Vagina (tissue), 2 donors: Measurements from ENCODE around the gene ZSCAN21. TPM values are rescaled to one million over a fixed set of nuclear protein-coding genes. Genes with fewer than 3 reads are reported as not detected.

Experiments
- DNase-seq, 2 donors: peaks; one replicate each; pipeline ENCODE4 v3.0.0-alpha.2; 2017; ENCODE audit errors: extremely low spot score in 2 of 2
- H3K27ac ChIP-seq: fragments of 200-600 bp; sonication (generic); one replicate; pipeline ENCODE4 v1.5.1; 2019
- H3K27me3 ChIP-seq: fragments of 200-600 bp; sonication (generic); one replicate; pipeline ENCODE4 v1.5.1; 2019
- H3K36me3 ChIP-seq, 2 donors: fragments of 200-600 bp; sonication (generic); one replicate each; pipeline ENCODE4 v1.5.1; 2017 to 2019
- H3K4me1 ChIP-seq: fragments of 200-600 bp; sonication (generic); one replicate; pipeline ENCODE4 v1.5.1; 2019
- H3K4me3 ChIP-seq, 2 donors: fragments of 200-600 bp; sonication (generic); 1 replicate in 1 of 2; 2 replicates in 1 of 2; pipeline ENCODE4 v1.5.1; 2016 to 2019
- H3K9me3 ChIP-seq: fragments of 200-600 bp; sonication (generic); one replicate; pipeline ENCODE4 v1.5.1; 2019
- POLR2A ChIP-seq, 2 donors: fragments of 450-650 bp; IDR thresholded peaks; one replicate each; pipeline ENCODE4 v1.6.1; 2017; ENCODE audit warnings: antibody characterized with exemption in 2 of 2, mild to moderate bottlenecking in 2 of 2, moderate library complexity in 2 of 2
- POLR2AphosphoS5 ChIP-seq, 2 donors: sonication (generic); formaldehyde crosslinking; IDR thresholded peaks; one replicate each; pipeline ENCODE4 v1.9.0; 2017; ENCODE audit warnings: antibody characterized with exemption in 2 of 2, mild to moderate bottlenecking in 2 of 2, low read depth in 1 of 2; ENCODE audit not compliant: insufficient read depth in 1 of 2
- intact Hi-C: fragments of 100-400 bp; cut with DNase I; formaldehyde crosslinking; loops from one replicate; pipeline ENCODE4 v1.15.1; 2023
- total RNA-seq: library from RNA; depleted of rRNA; stranded (reverse); fragments of >200 nt; gene quantifications from one replicate; pipeline ENCODE4 v1.2.3, GENCODE V29; 2016
- TF ChIP-seq, protein P1 (sequence below), 3 experiments: fragments of 450-650 bp in 2 of 3; fragments of 200-600 bp in 1 of 3; sonication (generic) in 1 of 3; IDR thresholded peaks; one replicate each; pipeline ENCODE4 v1.5.1; 2017 to 2019; ENCODE audit warnings: antibody characterized with exemption in 3 of 3, mild to moderate bottlenecking in 2 of 3, moderate library complexity in 2 of 3

Gene ZSCAN21
- total RNA-seq, 1 donor from 2014 or later: 19.9 TPM

- H3K27ac ChIP-seq: no peak overlapping the region
- intact Hi-C loops: no loop called here
- peaks cover 0 to 43% of the 10 kb centered on the region in 2 donors for H3K36me3 ChIP-seq
Observed at GRCh38 chr7:100064162-100064561, 14.6 kb downstream of the ZSCAN21 start.

DNA sequence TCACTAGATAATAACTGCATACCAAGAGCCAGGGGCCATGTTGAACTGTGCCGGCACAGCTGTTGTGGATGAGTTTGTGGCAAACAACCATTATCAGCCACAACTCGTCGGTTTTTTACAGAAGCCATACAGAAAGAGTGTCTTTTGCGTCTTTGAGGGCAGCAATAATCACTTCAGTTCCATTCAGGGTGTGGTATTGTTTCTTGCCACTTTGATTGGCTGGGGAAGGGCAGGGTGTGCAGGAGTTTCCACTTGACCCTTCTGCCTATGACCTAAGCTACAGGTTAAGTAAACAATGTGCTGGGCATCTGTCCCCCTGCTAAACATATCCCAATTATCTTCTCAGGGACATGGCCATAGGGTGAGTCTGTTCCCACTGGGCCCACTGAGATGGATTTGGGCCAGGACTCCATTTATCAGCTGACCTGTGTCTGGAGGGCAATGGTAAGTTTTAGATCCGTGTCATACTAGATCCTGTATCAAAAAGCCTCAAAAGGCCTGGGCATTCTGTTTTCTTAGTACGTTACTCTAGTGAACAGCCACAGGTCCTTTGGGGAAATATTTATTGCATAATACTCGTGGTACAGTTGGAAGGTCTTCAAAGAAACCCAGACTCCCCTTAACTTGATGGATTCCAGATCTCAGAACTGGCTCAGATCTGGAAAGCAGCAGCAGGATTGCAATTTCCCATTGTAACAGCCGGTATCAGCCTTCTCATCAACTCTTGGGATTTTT is 16.0 kb downstream of the ZSCAN21 start:
- Histone ChIP-seq H3K27me3 (no peaks in the 10 kb centered on the region), H3K4me1 (peaks cover 18% of the 10 kb centered on the region), H3K9me3 (no peaks in the 10 kb centered on the region), H3K36me3 (peaks cover 5 to 49% of the 10 kb centered on the region in 2 donors), H3K27ac (no peak overlapping the region), H3K4me3 (no peak overlapping the region)
- TF ChIP-seq POLR2AphosphoS5 (IDR thresholded peaks at IDR 0.05; ENCODE audit: insufficient read depth in 1 of 2, low read depth in 1 of 2): peak in 1 of 2 donors; percentile 31
- TF ChIP-seq POLR2A (IDR thresholded peaks at IDR 0.05): no peak
- TF ChIP-seq, protein P1, sequence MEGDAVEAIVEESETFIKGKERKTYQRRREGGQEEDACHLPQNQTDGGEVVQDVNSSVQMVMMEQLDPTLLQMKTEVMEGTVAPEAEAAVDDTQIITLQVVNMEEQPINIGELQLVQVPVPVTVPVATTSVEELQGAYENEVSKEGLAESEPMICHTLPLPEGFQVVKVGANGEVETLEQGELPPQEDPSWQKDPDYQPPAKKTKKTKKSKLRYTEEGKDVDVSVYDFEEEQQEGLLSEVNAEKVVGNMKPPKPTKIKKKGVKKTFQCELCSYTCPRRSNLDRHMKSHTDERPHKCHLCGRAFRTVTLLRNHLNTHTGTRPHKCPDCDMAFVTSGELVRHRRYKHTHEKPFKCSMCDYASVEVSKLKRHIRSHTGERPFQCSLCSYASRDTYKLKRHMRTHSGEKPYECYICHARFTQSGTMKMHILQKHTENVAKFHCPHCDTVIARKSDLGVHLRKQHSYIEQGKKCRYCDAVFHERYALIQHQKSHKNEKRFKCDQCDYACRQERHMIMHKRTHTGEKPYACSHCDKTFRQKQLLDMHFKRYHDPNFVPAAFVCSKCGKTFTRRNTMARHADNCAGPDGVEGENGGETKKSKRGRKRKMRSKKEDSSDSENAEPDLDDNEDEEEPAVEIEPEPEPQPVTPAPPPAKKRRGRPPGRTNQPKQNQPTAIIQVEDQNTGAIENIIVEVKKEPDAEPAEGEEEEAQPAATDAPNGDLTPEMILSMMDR (IDR thresholded peaks at IDR 0.05): no peak
- DNase-seq: no peak
- intact Hi-C loops: no loop called here

More at GRCh38 chr7:100064162-100064561, 14.6 kb downstream of the ZSCAN21 start:
- H3K4me3 ChIP-seq: no peak overlapping the region
- DNase-seq: no peak
- TF ChIP-seq POLR2AphosphoS5 (IDR thresholded peaks at IDR 0.05; ENCODE audit: insufficient read depth in 1 of 2, low read depth in 1 of 2) (no peak), POLR2A (IDR thresholded peaks at IDR 0.05) (no peak)
- TF ChIP-seq, protein P1 (IDR thresholded peaks at IDR 0.05): no peak
- H3K27me3 ChIP-seq: no peaks in the 10 kb centered on the region
- no peaks in the 10 kb centered on the region for H3K9me3 ChIP-seq
- H3K4me1 ChIP-seq: peaks cover 18% of the 10 kb centered on the region

DNA sequence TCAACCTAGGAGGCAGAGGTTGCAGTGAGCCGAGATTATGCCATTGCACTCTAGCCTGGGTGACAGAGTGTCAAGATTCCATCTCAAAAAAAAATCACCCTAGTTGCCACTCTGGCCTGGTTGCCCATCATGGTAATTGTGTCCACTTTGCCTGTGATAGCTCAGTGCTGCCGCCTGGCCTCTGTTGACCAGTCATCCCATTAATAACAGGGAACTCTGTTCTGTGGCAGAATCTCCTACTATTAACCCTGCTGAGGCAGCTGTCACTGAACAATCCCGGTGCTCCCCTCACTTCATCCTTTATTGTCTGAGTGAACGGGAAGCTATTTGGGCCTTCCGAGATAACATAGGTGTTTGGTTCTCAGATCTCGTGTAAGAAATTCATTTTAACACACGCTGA is 17.4 kb downstream of the ZSCAN21 start:
- peaks cover 18 to 50% of the 10 kb centered on the region in 2 donors for H3K36me3 ChIP-seq
- no peak for TF ChIP-seq POLR2A (IDR thresholded peaks at IDR 0.05)
- TF ChIP-seq, protein P1 (IDR thresholded peaks at IDR 0.05): no peak
- TF ChIP-seq POLR2AphosphoS5 (IDR thresholded peaks at IDR 0.05; ENCODE audit: insufficient read depth in 1 of 2, low read depth in 1 of 2): no peak

DNA sequence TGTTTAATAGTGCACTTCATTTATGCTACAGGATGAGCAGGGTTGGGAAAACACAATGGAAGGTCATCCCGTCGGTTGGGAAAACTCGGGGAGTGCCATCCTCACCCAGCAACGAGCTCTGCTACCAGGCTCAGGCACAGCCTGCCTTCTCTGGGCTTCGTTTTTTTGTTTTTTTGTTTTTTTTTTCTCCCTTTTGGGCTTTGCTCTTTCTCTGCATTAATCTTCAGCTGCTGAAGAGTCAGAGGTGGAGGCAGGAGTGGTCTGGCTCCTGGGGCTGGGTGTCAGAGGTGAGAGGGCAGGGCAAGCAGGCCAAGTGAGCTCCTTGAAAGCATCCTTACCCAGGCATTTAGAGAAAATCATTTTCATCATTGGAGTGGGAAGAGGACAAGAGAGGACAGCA is 20.4 kb downstream of the ZSCAN21 start:
- peaks cover 16% of the 10 kb centered on the region for H3K9me3 ChIP-seq
- TF ChIP-seq POLR2AphosphoS5 (IDR thresholded peaks at IDR 0.05; ENCODE audit: insufficient read depth in 1 of 2, low read depth in 1 of 2) (no peak), POLR2A (IDR thresholded peaks at IDR 0.05) (no peak)
- TF ChIP-seq, protein P1 (IDR thresholded peaks at IDR 0.05): no peak
- H3K27me3 ChIP-seq: no peaks in the 10 kb centered on the region
- no peak overlapping the region for H3K27ac ChIP-seq
- no peak for DNase-seq
- peaks cover 19 to 58% of the 10 kb centered on the region in 2 donors for H3K36me3 ChIP-seq
- peaks cover 18% of the 10 kb centered on the region for H3K4me1 ChIP-seq
- intact Hi-C loops: no loop called here
- H3K4me3 ChIP-seq: no peak overlapping the region

More for the DNA sequence above, 17.4 kb downstream of the ZSCAN21 start:
- H3K9me3 ChIP-seq: peaks cover 11% of the 10 kb centered on the region
- H3K4me3 ChIP-seq: no peak overlapping the region
- no peak overlapping the region for H3K27ac ChIP-seq
- peaks cover 18% of the 10 kb centered on the region for H3K4me1 ChIP-seq
- DNase-seq: no peak
- H3K27me3 ChIP-seq: no peaks in the 10 kb centered on the region
- intact Hi-C loops: no loop called here
